Activated naive CD8-positive, alpha-beta T cell (primary cell): ENCODE results near the gene RAB37.

Experiments used
- H3K27ac Mint-ChIP-seq: one replicate; pipeline ENCODE4 v1.8.0; 2021; ENCODE audit warnings: mixed read lengths
- H3K27me3 Mint-ChIP-seq: one replicate; pipeline ENCODE4 v1.8.0; 2021; ENCODE audit warnings: mixed read lengths
- H3K36me3 Mint-ChIP-seq: one replicate; pipeline ENCODE4 v1.8.0; 2021; ENCODE audit warnings: mixed read lengths
- H3K4me1 Mint-ChIP-seq: one replicate; pipeline ENCODE4 v1.8.0; 2021; ENCODE audit warnings: low read depth, mixed read lengths
- H3K4me3 Mint-ChIP-seq: one replicate; pipeline ENCODE4 v1.8.0; 2021; ENCODE audit warnings: mild to moderate bottlenecking, mixed read lengths
- H3K9me3 Mint-ChIP-seq: one replicate; pipeline ENCODE4 v1.8.0; 2021; ENCODE audit warnings: low read depth, mixed read lengths

Gene RAB37

GRCh38 chr17:74713171-74713755 lies 23.8 kb upstream of the RAB37 start:
- peaks cover 7% of the 10 kb centered on the region for H3K4me1 Mint-ChIP-seq
- H3K27ac Mint-ChIP-seq: no peak overlapping the region
- H3K27me3 Mint-ChIP-seq: no peaks in the 10 kb centered on the region
- no peaks in the 10 kb centered on the region for H3K9me3 Mint-ChIP-seq
- H3K4me3 Mint-ChIP-seq: no peak overlapping the region
- no peaks in the 10 kb centered on the region for H3K36me3 Mint-ChIP-seq

GRCh38 chr17:74715144-74715543 lies 21.9 kb upstream of the RAB37 start:
- Mint-ChIP-seq H3K36me3 (no peaks in the 10 kb centered on the region), H3K27me3 (no peaks in the 10 kb centered on the region), H3K9me3 (no peaks in the 10 kb centered on the region), H3K4me3 (no peak overlapping the region), H3K27ac (no peak overlapping the region), H3K4me1 (peaks cover 7% of the 10 kb centered on the region)

GRCh38 chr17:74720506-74720905 lies 16.6 kb upstream of the RAB37 start:
- no peaks in the 10 kb centered on the region for H3K4me1 Mint-ChIP-seq
- H3K4me3 Mint-ChIP-seq: no peak overlapping the region
- no peaks in the 10 kb centered on the region for H3K9me3 Mint-ChIP-seq
- no peaks in the 10 kb centered on the region for H3K27me3 Mint-ChIP-seq
- H3K36me3 Mint-ChIP-seq: no peaks in the 10 kb centered on the region
- no peak overlapping the region for H3K27ac Mint-ChIP-seq

GRCh38 chr17:74722782-74723181 lies 14.3 kb upstream of the RAB37 start:
- H3K27ac Mint-ChIP-seq: no peak overlapping the region
- no peaks in the 10 kb centered on the region for H3K36me3 Mint-ChIP-seq
- no peaks in the 10 kb centered on the region for H3K4me1 Mint-ChIP-seq
- no peaks in the 10 kb centered on the region for H3K27me3 Mint-ChIP-seq
- H3K4me3 Mint-ChIP-seq: no peak overlapping the region
- H3K9me3 Mint-ChIP-seq: no peaks in the 10 kb centered on the region

- no peak overlapping the region for H3K27ac Mint-ChIP-seq
- H3K4me1 Mint-ChIP-seq: no peaks in the 10 kb centered on the region
- H3K36me3 Mint-ChIP-seq: no peaks in the 10 kb centered on the region
- no peaks in the 10 kb centered on the region for H3K27me3 Mint-ChIP-seq
- no peaks in the 10 kb centered on the region for H3K9me3 Mint-ChIP-seq
- H3K4me3 Mint-ChIP-seq: no peak overlapping the region
Measured at GRCh38 chr17:74723891-74724290, 13.2 kb upstream of the RAB37 start.

- H3K27me3 Mint-ChIP-seq: no peaks in the 10 kb centered on the region
Measured at GRCh38 chr17:74725111-74725510, 11.9 kb upstream of the RAB37 start.

GRCh38 chr17:74728033-74728701 lies 8.9 kb upstream of the RAB37 start:
- Mint-ChIP-seq H3K27me3 (no peaks in the 10 kb centered on the region), H3K9me3 (no peaks in the 10 kb centered on the region), H3K4me1 (peaks cover 9% of the 10 kb centered on the region), H3K36me3 (no peaks in the 10 kb centered on the region), H3K27ac (no peak overlapping the region), H3K4me3 (no peak overlapping the region)

More at GRCh38 chr17:74725111-74725510, 11.9 kb upstream of the RAB37 start:
- Mint-ChIP-seq H3K36me3 (no peaks in the 10 kb centered on the region), H3K9me3 (no peaks in the 10 kb centered on the region), H3K4me3 (no peak overlapping the region), H3K4me1 (peaks cover under 1% of the 10 kb centered on the region), H3K27ac (no peak overlapping the region)

GRCh38 chr17:74728702-74729075 lies 8.4 kb upstream of the RAB37 start:
- H3K27ac Mint-ChIP-seq: no peak overlapping the region
- H3K4me1 Mint-ChIP-seq: peaks cover 9% of the 10 kb centered on the region
- H3K4me3 Mint-ChIP-seq: no peak overlapping the region
- H3K9me3 Mint-ChIP-seq: no peaks in the 10 kb centered on the region
- H3K27me3 Mint-ChIP-seq: no peaks in the 10 kb centered on the region
- no peaks in the 10 kb centered on the region for H3K36me3 Mint-ChIP-seq

GRCh38 chr17:74729368-74729767 lies 7.7 kb upstream of the RAB37 start:
- Mint-ChIP-seq H3K27me3 (no peaks in the 10 kb centered on the region), H3K9me3 (no peaks in the 10 kb centered on the region), H3K4me3 (no peak overlapping the region), H3K36me3 (no peaks in the 10 kb centered on the region), H3K27ac (no peak overlapping the region), H3K4me1 (peaks cover 9% of the 10 kb centered on the region)

- Mint-ChIP-seq H3K4me3 (no peak overlapping the region), H3K27me3 (no peaks in the 10 kb centered on the region), H3K9me3 (no peaks in the 10 kb centered on the region), H3K27ac (no peak overlapping the region), H3K4me1 (peaks cover 11% of the 10 kb centered on the region), H3K36me3 (no peaks in the 10 kb centered on the region)
Measured at GRCh38 chr17:74729866-74730265, 7.2 kb upstream of the RAB37 start.

- H3K27ac Mint-ChIP-seq: no peak overlapping the region
- H3K4me1 Mint-ChIP-seq: peaks cover 11% of the 10 kb centered on the region
- H3K9me3 Mint-ChIP-seq: no peaks in the 10 kb centered on the region
- no peak overlapping the region for H3K4me3 Mint-ChIP-seq
- H3K27me3 Mint-ChIP-seq: no peaks in the 10 kb centered on the region
- H3K36me3 Mint-ChIP-seq: no peaks in the 10 kb centered on the region
Measured at GRCh38 chr17:74730491-74731346, 6.3 kb upstream of the RAB37 start.

GRCh38 chr17:74731347-74731605 lies 5.8 kb upstream of the RAB37 start:
- Mint-ChIP-seq H3K27ac (no peak overlapping the region), H3K9me3 (no peaks in the 10 kb centered on the region), H3K4me3 (no peak overlapping the region), H3K27me3 (no peaks in the 10 kb centered on the region), H3K36me3 (no peaks in the 10 kb centered on the region), H3K4me1 (peaks cover 11% of the 10 kb centered on the region)

- no peak overlapping the region for H3K4me3 Mint-ChIP-seq
- peaks cover 14% of the 10 kb centered on the region for H3K4me1 Mint-ChIP-seq
- no peaks in the 10 kb centered on the region for H3K27me3 Mint-ChIP-seq
- no peaks in the 10 kb centered on the region for H3K36me3 Mint-ChIP-seq
- no peaks in the 10 kb centered on the region for H3K9me3 Mint-ChIP-seq
- H3K27ac Mint-ChIP-seq: no peak overlapping the region
Measured at GRCh38 chr17:74732042-74732867, 4.8 kb upstream of the RAB37 start.

GRCh38 chr17:74733365-74734122 lies 3.5 kb upstream of the RAB37 start:
- H3K9me3 Mint-ChIP-seq: no peaks in the 10 kb centered on the region
- no peak overlapping the region for H3K27ac Mint-ChIP-seq
- no peak overlapping the region for H3K4me3 Mint-ChIP-seq
- no peaks in the 10 kb centered on the region for H3K27me3 Mint-ChIP-seq
- peaks cover 26% of the 10 kb centered on the region for H3K4me1 Mint-ChIP-seq
- no peaks in the 10 kb centered on the region for H3K36me3 Mint-ChIP-seq
